IMR-90 (cell line): ENCODE data around the gene SERPINA3. TPM values are rescaled to one million over a fixed set of nuclear protein-coding genes. Genes with fewer than 3 reads are reported as not detected.

Source experiments
- ATAC-seq: fragments of 200-7000 bp; cut with Tn5 transposase; 2 replicates; pipeline ENCODE4 v1.9.1; 2020; ENCODE audit warnings: low read depth, mild to moderate bottlenecking, moderate library complexity
- BruUV-seq: library from RNA; stranded (reverse); fragments of 400-500 nt; replicated peaks from 2 replicates; lab custom pipeline; 2021; lab: Mats Ljungman, UMichigan
- CTCF ChIA-PET: fragments of 300-600 bp; formaldehyde crosslinking; extraction: SDS; loops from one replicate; lab custom pipeline; 2021; ENCODE audit warnings: antibody characterized with exemption; lab: Yijun Ruan, JAX
- POLR2A ChIA-PET: fragments of 300-600 bp; sonication (Branson Sonifier 250); formaldehyde crosslinking; loops from one replicate; lab custom pipeline; 2022; ENCODE audit warnings: antibody characterized with exemption; ENCODE audit not compliant: unreplicated experiment; lab: Charles Lee
- DNase-seq: peaks from one replicate; pipeline ENCODE4 v3.0.0; 2013
- H2AFZ ChIP-seq: replicated peaks from 2 replicates; pipeline ENCODE3; 2013; ENCODE audit warnings: low read length, mild to moderate bottlenecking; ENCODE audit not compliant: poor library complexity
- H2AK5ac ChIP-seq: 2 replicates; pipeline ENCODE4 v1.6.1; 2013; ENCODE audit warnings: low read depth, low read length, inconsistent platforms
- H2AK9ac ChIP-seq: replicated peaks from 2 replicates; pipeline ENCODE3; 2013; ENCODE audit warnings: mild to moderate bottlenecking, low read depth, low read length, moderate library complexity; ENCODE audit not compliant: poor library complexity
- H2BK120ac ChIP-seq: 2 replicates; pipeline ENCODE4 v1.6.1; 2013; ENCODE audit warnings: low read depth, low read length, inconsistent platforms
- H2BK15ac ChIP-seq: 3 replicates; pipeline ENCODE4 v1.6.1; 2013; ENCODE audit warnings: low read depth, low read length, inconsistent platforms
- H2BK20ac ChIP-seq: 2 replicates; pipeline ENCODE4 v1.6.1; 2013; ENCODE audit warnings: low read depth, mild to moderate bottlenecking, inconsistent platforms, low read length, moderate library complexity
- H2BK5ac ChIP-seq: 2 replicates; pipeline ENCODE4 v1.6.1; 2013; ENCODE audit warnings: mild to moderate bottlenecking, low read depth, low read length, inconsistent platforms; ENCODE audit not compliant: poor library complexity, severe bottlenecking
- H3K14ac ChIP-seq: replicated peaks from 2 replicates; pipeline ENCODE4 v1.6.1; 2013; ENCODE audit warnings: low read depth, low read length, inconsistent platforms
- H3K18ac ChIP-seq: 2 replicates; pipeline ENCODE4 v1.6.1; 2013; ENCODE audit warnings: low read depth, low read length, control low read depth
- H3K23ac ChIP-seq: 2 replicates; pipeline ENCODE4 v1.6.1; 2013; ENCODE audit warnings: low read depth, low read length, inconsistent platforms
- H3K27ac ChIP-seq: 2 replicates; pipeline ENCODE4 v1.5.1; 2013; ENCODE audit warnings: mild to moderate bottlenecking, control low read depth, low read length; ENCODE audit not compliant: insufficient read depth
- H3K27me3 ChIP-seq: 2 replicates; pipeline ENCODE4 v1.6.1; 2013; ENCODE audit warnings: low read length; ENCODE audit not compliant: control insufficient read depth, insufficient read depth
- H3K36me3 ChIP-seq: 2 replicates; pipeline ENCODE4 v1.6.1; 2013; ENCODE audit warnings: low read length, mixed read lengths; ENCODE audit not compliant: control insufficient read depth, insufficient read depth
- H3K4ac ChIP-seq: 2 replicates; pipeline ENCODE4 v1.6.1; 2013; ENCODE audit warnings: low read depth, low read length, inconsistent platforms
- H3K4me1 ChIP-seq: 2 replicates; pipeline ENCODE4 v1.6.1; 2013; ENCODE audit warnings: low read length, mixed read lengths; ENCODE audit not compliant: control insufficient read depth, insufficient read depth
- H3K4me2 ChIP-seq: 2 replicates; pipeline ENCODE4 v1.6.1; 2013; ENCODE audit warnings: low read depth, mild to moderate bottlenecking, control low read depth, low read length, moderate library complexity
- H3K4me3 ChIP-seq: 2 replicates; pipeline ENCODE4 v1.5.1; 2013; ENCODE audit warnings: low read depth, mild to moderate bottlenecking, control low read depth, low read length, moderate library complexity; ENCODE audit not compliant: insufficient read depth
- H3K56ac ChIP-seq: 2 replicates; pipeline ENCODE4 v1.6.1; 2013; ENCODE audit warnings: low read length, inconsistent platforms; ENCODE audit not compliant: insufficient read depth; ENCODE audit errors: extremely low read depth
- H3K79me1 ChIP-seq, 2 experiments: 2 replicates each; pipeline ENCODE4 v1.6.1; 2013; ENCODE audit warnings: low read length in 2 of 2, inconsistent platforms in 1 of 2, low read depth in 1 of 2
- H3K9ac ChIP-seq: 2 replicates; pipeline ENCODE4 v1.6.1; 2013; ENCODE audit warnings: low read depth, low read length, control low read depth
- H3K9me1 ChIP-seq: 2 replicates; pipeline ENCODE4 v1.6.1; 2013; ENCODE audit warnings: low read length, inconsistent platforms; ENCODE audit not compliant: insufficient read depth
- H3K9me3 ChIP-seq: 2 replicates; pipeline ENCODE4 v1.6.1; 2013; ENCODE audit warnings: low read length; ENCODE audit not compliant: control insufficient read depth, insufficient read depth
- H4K20me1 ChIP-seq: 2 replicates; pipeline ENCODE4 v1.6.1; 2013; ENCODE audit warnings: low read length, inconsistent platforms; ENCODE audit not compliant: insufficient read depth
- H4K5ac ChIP-seq: 2 replicates; pipeline ENCODE4 v1.6.1; 2013; ENCODE audit warnings: mild to moderate bottlenecking, low read depth, low read length, control low read depth
- H4K8ac ChIP-seq, 2 experiments: 2 replicates each; pipeline ENCODE4 v1.6.1; 2013; ENCODE audit warnings: low read depth in 2 of 2, low read length in 2 of 2, control low read depth in 1 of 2, inconsistent platforms in 1 of 2
- H4K91ac ChIP-seq: 2 replicates; pipeline ENCODE4 v1.6.1; 2013; ENCODE audit warnings: low read depth, low read length, inconsistent platforms; ENCODE audit not compliant: insufficient read depth
- BHLHE40 ChIP-seq: fragments of 150-350 bp; IDR thresholded peaks from 2 replicates; pipeline ENCODE4 v1.6.1; 2016; ENCODE audit warnings: mild to moderate bottlenecking, low read depth, low read length
- CEBPB ChIP-seq: IDR thresholded peaks from 2 replicates; pipeline ENCODE4 v1.6.1; 2012; ENCODE audit warnings: low read depth, low read length, improper control_type of control experiment
- CHD1 ChIP-seq: IDR thresholded peaks from 2 replicates; pipeline ENCODE4 v1.6.1; 2012; ENCODE audit warnings: low read depth, low read length, improper control_type of control experiment
- CTCF ChIP-seq: conservative IDR thresholded peaks from 2 replicates; pipeline ENCODE4 v1.5.1; 2012; ENCODE audit warnings: mild to moderate bottlenecking, low read depth, low read length, improper control_type of control experiment
- ELK1 ChIP-seq: fragments of 150-350 bp; IDR thresholded peaks from 2 replicates; pipeline ENCODE4 v1.6.1; 2016; ENCODE audit warnings: low read depth, mild to moderate bottlenecking, low read length, moderate library complexity, borderline replicate concordance
- FOS ChIP-seq: fragments of 150-350 bp; IDR thresholded peaks from 2 replicates; pipeline ENCODE4 v1.6.1; 2016; ENCODE audit warnings: low read depth, low read length
- MAFK ChIP-seq: IDR thresholded peaks from 2 replicates; pipeline ENCODE4 v1.6.1; 2012; ENCODE audit warnings: low read depth, low read length, improper control_type of control experiment
- MAZ ChIP-seq: IDR thresholded peaks from 2 replicates; pipeline ENCODE4 v1.6.1; 2012; ENCODE audit warnings: low read depth, mild to moderate bottlenecking, low read length, improper control_type of control experiment, moderate library complexity, borderline replicate concordance
- MXI1 ChIP-seq: IDR thresholded peaks from 2 replicates; pipeline ENCODE4 v1.6.1; 2012; ENCODE audit warnings: low read depth, mild to moderate bottlenecking, low read length, moderate library complexity, borderline replicate concordance
- NFE2L2 ChIP-seq: fragments of 150-350 bp; IDR thresholded peaks from 2 replicates; pipeline ENCODE4 v1.6.1; 2016; ENCODE audit warnings: low read depth, mild to moderate bottlenecking, low read length
- POLR2A ChIP-seq: IDR thresholded peaks from 2 replicates; pipeline ENCODE4 v1.6.1; 2012; ENCODE audit warnings: mild to moderate bottlenecking, low read depth, low read length
- RAD21 ChIP-seq: IDR thresholded peaks from 2 replicates; pipeline ENCODE4 v1.6.1; 2012; ENCODE audit warnings: low read length, improper control_type of control experiment
- RCOR1 ChIP-seq: IDR thresholded peaks from 2 replicates; pipeline ENCODE4 v1.6.1; 2012; ENCODE audit warnings: mild to moderate bottlenecking, low read length, improper control_type of control experiment; ENCODE audit not compliant: insufficient replicate concordance
- RFX5 ChIP-seq: IDR thresholded peaks from 2 replicates; pipeline ENCODE4 v1.8.0; 2012; ENCODE audit warnings: low read depth, mild to moderate bottlenecking, low read length, moderate library complexity
- SMC3 ChIP-seq: fragments of 150-350 bp; IDR thresholded peaks from 2 replicates; pipeline ENCODE4 v1.6.1; 2016; ENCODE audit warnings: low read depth, mild to moderate bottlenecking, antibody characterized with exemption, low read length, moderate library complexity
- USF2 ChIP-seq: fragments of 150-350 bp; IDR thresholded peaks from 2 replicates; pipeline ENCODE4 v1.6.1; 2017; ENCODE audit warnings: mild to moderate bottlenecking, antibody characterized with exemption, low read length, low read depth
- WGBS, 2 experiments: methylation state at CpG; one replicate each; pipeline versions ENCODE4 v1.1.5 to v1.1.7; 2013; ENCODE audit warnings: missing lambda C conversion rate in 2 of 2; ENCODE audit not compliant: insufficient read length in 1 of 2; ENCODE audit errors: extremely low coverage in 2 of 2; 5-methylcytosine and 5-hydroxymethylcytosine counted together
- dilution Hi-C: fragments of 300-500 bp; cut with HindIII; formaldehyde crosslinking; loops from one replicate; pipeline ENCODE4 v1.14.3; 2018; ENCODE audit warnings: low sequenced_read_pairs; ENCODE audit not compliant: unreplicated experiment
- in situ Hi-C: fragments of 300-500 bp; cut with MboI; formaldehyde crosslinking; loops from 3 replicates; pipeline ENCODE4 v1.14.3; 2019; ENCODE audit warnings: low sequenced_read_pairs, inconsistent platforms, mixed read lengths
- intact Hi-C: fragments of 100-400 bp; cut with micrococcal nuclease; formaldehyde crosslinking; loops from 2 replicates; pipeline ENCODE4 v1.10.0; 2022
- polyA plus RNA-seq, 3 experiments: library from polyadenylated mRNA; depleted of rRNA; stranded (reverse); fragments of >200 nt; gene quantifications; 2 replicates each; pipeline ENCODE4 v1.2.3, GENCODE V29; 2012; ENCODE audit warnings: low replicate concordance in 1 of 3
- total RNA-seq: library from RNA; depleted of rRNA; stranded (reverse); fragments of >200 nt; gene quantifications from 2 replicates; pipeline ENCODE4 v1.2.3, GENCODE V29; 2012

The SERPINA3 gene
- total and polyA plus RNA-seq, 2 of the 4 experiments (the other 2 are of a cell fraction): 0.36 to 0.48 TPM

GRCh38 chr14:94573475-94574277 lies 38.5 kb upstream of the SERPINA3 start:
- Histone ChIP-seq H4K8ac (no peak overlapping the region), H3K4me1 (no peaks in the 10 kb centered on the region), H3K36me3 (no peaks in the 10 kb centered on the region), H3K23ac (no peak overlapping the region), H2BK20ac (no peak overlapping the region), H3K4ac (no peak overlapping the region), H4K5ac (no peak overlapping the region), H3K27me3 (no peaks in the 10 kb centered on the region; the same call in 1 of the 2 replicates), H2BK120ac (no peak overlapping the region), H2BK15ac (no peak overlapping the region), H3K4me3 (no peak overlapping the region), H3K14ac (no peak overlapping the region), H2BK5ac (no peak overlapping the region), H3K18ac (no peak overlapping the region), H3K27ac (no peak overlapping the region), H2AK9ac (no peak overlapping the region), H4K91ac (no peak overlapping the region), H4K20me1 (no peaks in the 10 kb centered on the region), H3K4me2 (no peak overlapping the region), H3K56ac (no peak overlapping the region), H3K9me1 (no peaks in the 10 kb centered on the region), H3K9me3 (no peaks in the 10 kb centered on the region; the same call in 1 of the 2 replicates), H2AFZ (no peak overlapping the region), H3K79me1 (no peaks in the 10 kb centered on the region), H2AK5ac (no peak overlapping the region), H3K9ac (no peak overlapping the region)
- ATAC-seq: no peak
- intact Hi-C loops: no loop called here
- ChIA-PET CTCF (no interaction called here), POLR2A (no interaction called here)
- dilution Hi-C loops: no loop called here
- BruUV-seq: no TSS peak
- in situ Hi-C loops: no loop called here
- no peak for DNase-seq
- TF ChIP-seq RAD21: no peak
- TF ChIP-seq SMC3: no peak
- no peak for TF ChIP-seq ELK1
- TF ChIP-seq FOS: no peak
- TF ChIP-seq MAFK: no peak
- TF ChIP-seq RFX5: no peak
- no peak for TF ChIP-seq BHLHE40
- TF ChIP-seq POLR2A: no peak
- TF ChIP-seq CTCF: no peak
- no peak for TF ChIP-seq CHD1
- TF ChIP-seq RCOR1: no peak
- TF ChIP-seq MXI1: no peak
- TF ChIP-seq USF2: no peak
- no peak for TF ChIP-seq NFE2L2
- TF ChIP-seq MAZ: no peak
- TF ChIP-seq CEBPB: no peak
- no CpG with 5 or more reads among the region's 6 CpGs for WGBS, 2 experiments
